ENCODE measurements around the gene KCP.

DNA sequence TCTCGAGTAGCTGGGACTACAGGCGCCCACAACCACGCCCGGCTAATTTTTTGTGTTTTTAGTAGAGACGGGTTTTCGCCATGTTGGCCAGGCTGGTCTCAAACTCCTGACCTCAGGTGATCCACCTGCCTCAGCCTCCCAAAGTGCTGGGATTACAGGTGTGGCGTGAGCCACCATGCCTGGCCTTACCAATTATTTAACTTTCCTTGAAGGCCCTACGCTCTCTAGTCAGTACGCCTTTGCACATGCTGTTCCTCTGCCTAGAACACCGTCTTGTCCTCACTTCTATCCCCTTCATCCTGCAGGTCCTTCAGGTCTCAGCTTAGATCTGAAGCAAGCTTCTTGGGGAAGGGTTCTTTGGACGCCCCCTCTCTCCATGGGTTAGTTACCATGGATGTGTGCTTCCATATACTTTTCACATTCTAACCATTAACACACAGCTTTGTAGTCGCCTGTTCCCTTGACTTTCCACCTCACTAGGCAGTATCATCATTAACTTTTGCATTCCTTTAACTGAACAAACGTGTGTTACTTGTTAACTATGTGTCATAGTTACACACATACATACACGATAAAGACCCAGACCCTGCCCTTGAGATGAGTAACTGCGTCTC lies 48.4 kb downstream of the KCP start:
- TF ChIP-seq, protein P1, sequence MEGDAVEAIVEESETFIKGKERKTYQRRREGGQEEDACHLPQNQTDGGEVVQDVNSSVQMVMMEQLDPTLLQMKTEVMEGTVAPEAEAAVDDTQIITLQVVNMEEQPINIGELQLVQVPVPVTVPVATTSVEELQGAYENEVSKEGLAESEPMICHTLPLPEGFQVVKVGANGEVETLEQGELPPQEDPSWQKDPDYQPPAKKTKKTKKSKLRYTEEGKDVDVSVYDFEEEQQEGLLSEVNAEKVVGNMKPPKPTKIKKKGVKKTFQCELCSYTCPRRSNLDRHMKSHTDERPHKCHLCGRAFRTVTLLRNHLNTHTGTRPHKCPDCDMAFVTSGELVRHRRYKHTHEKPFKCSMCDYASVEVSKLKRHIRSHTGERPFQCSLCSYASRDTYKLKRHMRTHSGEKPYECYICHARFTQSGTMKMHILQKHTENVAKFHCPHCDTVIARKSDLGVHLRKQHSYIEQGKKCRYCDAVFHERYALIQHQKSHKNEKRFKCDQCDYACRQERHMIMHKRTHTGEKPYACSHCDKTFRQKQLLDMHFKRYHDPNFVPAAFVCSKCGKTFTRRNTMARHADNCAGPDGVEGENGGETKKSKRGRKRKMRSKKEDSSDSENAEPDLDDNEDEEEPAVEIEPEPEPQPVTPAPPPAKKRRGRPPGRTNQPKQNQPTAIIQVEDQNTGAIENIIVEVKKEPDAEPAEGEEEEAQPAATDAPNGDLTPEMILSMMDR (IDR thresholded peaks at IDR 0.05): no peak
- no peak for TF ChIP-seq POLR2A (IDR thresholded peaks at IDR 0.05)

Measured in lower leg skin (tissue), 3 donors.